GM21360 (cell line): Measurements from ENCODE around the gene IPMK.
"Not testable (repeated sequence)": the region's sequence is repeated elsewhere in the genome, so short reads cannot be mapped to it uniquely, and the experiment has no call there.

Experiments
- ATAC-seq: cut with Tn5 transposase; IDR thresholded peaks from one replicate; pipeline ENCODE4 v1.9.1; 2021; ENCODE audit warnings: mild to moderate bottlenecking, moderate library complexity; ENCODE audit not compliant: unreplicated experiment

Gene IPMK

GRCh38 chr10:58158806-58159205 lies 108.9 kb downstream of the IPMK start:
- ATAC-seq, result no peak

DNA sequence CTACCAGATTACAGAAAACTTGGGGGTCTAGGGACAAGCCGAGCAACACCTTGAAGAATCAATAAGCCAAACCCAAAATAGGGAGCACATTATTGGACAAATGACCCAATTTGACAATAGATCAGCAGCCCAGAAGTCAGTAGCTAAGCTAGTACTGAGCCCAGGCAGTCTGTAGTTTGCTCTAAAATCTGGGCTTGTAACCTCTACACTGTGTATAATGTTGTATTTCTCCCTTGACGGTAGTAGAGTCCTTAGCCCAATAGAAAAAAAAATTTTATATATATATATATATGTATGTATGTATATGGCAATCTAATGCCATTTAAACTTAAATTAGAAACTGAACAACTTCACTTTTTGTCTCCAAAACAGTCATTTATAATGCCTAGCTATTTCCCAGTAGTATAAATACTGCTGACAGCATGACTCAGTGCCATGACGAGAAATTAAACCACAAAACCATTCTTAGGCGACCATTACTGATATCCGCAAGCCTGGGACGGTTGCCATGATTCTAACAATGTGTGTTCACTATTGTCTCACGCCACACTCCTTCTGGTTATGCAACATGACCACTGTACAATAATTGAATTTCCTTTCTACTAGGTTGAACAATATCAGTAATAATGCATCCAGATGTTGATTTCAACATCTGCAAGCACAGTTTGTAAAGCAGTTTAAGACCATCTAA lies 110.5 kb downstream of the IPMK start:
- ATAC-seq, result no peak

GRCh38 chr10:58155941-58156340 lies 111.8 kb downstream of the IPMK start:
- not testable (repeated sequence) for ATAC-seq

GRCh38 chr10:58153751-58154150 lies 113.9 kb downstream of the IPMK start:
- ATAC-seq, result no peak

GRCh38 chr10:58152673-58153263 lies 114.9 kb downstream of the IPMK start:
- no peak for ATAC-seq

- ATAC-seq, result no peak
Observed at GRCh38 chr10:58150290-58150689, 117.4 kb downstream of the IPMK start.

DNA sequence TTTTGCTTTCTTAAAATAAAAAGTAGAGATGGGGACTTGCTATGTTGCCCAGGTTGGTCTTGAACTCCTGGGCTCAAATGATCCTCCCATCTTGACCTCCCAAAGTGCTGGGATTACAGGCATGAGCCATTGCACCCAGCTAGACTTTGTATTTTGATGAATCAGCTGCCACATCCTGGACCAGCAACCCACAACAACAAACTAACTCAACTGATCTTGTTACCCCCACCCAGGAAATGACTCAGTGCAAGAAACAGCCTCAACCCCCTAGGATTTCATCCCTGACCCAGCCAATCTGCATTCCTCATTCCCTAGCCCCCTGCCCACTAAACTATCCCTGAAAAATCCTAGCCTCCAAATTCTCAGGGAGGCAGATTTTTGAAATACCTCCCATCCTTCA lies 123.8 kb downstream of the IPMK start:
- ATAC-seq, result no peak
